ENCODE results near the gene ODC1. TPM values are rescaled to one million over a fixed set of nuclear protein-coding genes. Genes with fewer than 3 reads are reported as not detected.

The ODC1 gene
- total and polyA plus RNA-seq, 2 donors (not counting 3 experiments of a cell fraction or from before 2014, with no cell fraction given): 109 to 132 TPM

GRCh38 chr2:10477443-10478297 is 29.5 kb upstream of the ODC1 start:
- no peak overlapping the region for H2AFZ ChIP-seq (ENCODE audit: low read depth, low read length)
- H3K36me3 ChIP-seq (ENCODE audit: control insufficient read depth in 2 of 2, extremely low read depth in 1 of 2, insufficient read depth in 2 of 2, low read length in 2 of 2): no peaks in the 10 kb centered on the region
- no peak overlapping the region for H3K27ac ChIP-seq (ENCODE audit: insufficient read depth, low read depth, low read length)
- DNase-seq (ENCODE audit: low read depth, low spot score): no peak
- TF ChIP-seq JUN (IDR thresholded peaks at IDR 0.05; ENCODE audit: borderline replicate concordance, insufficient read depth, insufficient read length, low read depth): no peak
- TF ChIP-seq POLR2A (IDR thresholded peaks at IDR 0.05; ENCODE audit: low read depth, low read length): no peak
- TF ChIP-seq FOS (IDR thresholded peaks at IDR 0.05; ENCODE audit: borderline replicate concordance, insufficient read depth, low read length): no peak
- TF ChIP-seq MYC (IDR thresholded peaks at IDR 0.05; ENCODE audit: low read depth, low read length): no peak
- TF ChIP-seq CTCF (IDR thresholded peaks at IDR 0.05; ENCODE audit: extremely low read depth in 1 of 2, insufficient read depth in 1 of 2, low read depth in 1 of 2, low read length in 2 of 2): no peak
- TF ChIP-seq POLR2AphosphoS5 (IDR thresholded peaks at IDR 0.05; ENCODE audit: insufficient read depth, low read depth, low read length): no peak
- TF ChIP-seq MAX (IDR thresholded peaks at IDR 0.05; ENCODE audit: insufficient read depth, insufficient read length): no peak
- no peak for TF ChIP-seq GATA2 (IDR thresholded peaks at IDR 0.05; ENCODE audit: insufficient read depth, insufficient read length, low read depth, low read length)
- TF ChIP-seq EZH2 (IDR thresholded peaks at IDR 0.05; ENCODE audit: borderline replicate concordance, low read depth, low read length, severe bottlenecking): no peak
- no peak overlapping the region for H3K4me3 ChIP-seq (replicated peaks in 1 of 3; ENCODE audit: insufficient read depth in 1 of 3, low read depth in 1 of 3, low read length in 3 of 3)
- H3K9me1 ChIP-seq (replicated peaks; ENCODE audit: control insufficient read depth, extremely low read depth, insufficient read depth, low read length): no peaks in the 10 kb centered on the region
- intact Hi-C loops (cut with micrococcal nuclease): no loop called here
- ChIA-PET POLR2A (no interaction called here), CTCF (interaction anchor here (0.7 kb wide), 1 partner anchor 61 kb away, joined by 3 read pairs; no protein-coding TSS in a partner anchor)
- no peak overlapping the region for H3K4me2 ChIP-seq (ENCODE audit: insufficient read depth, low read length)
- dilution Hi-C loops (cut with MboI; ENCODE audit: extremely low pct_ligation_motif_present, low sequenced_read_pairs): no loop called here
- H3K79me2 ChIP-seq (ENCODE audit: control insufficient read depth, insufficient read depth, low read length): no peaks in the 10 kb centered on the region
- no peak overlapping the region for H3K9ac ChIP-seq (replicated peaks; ENCODE audit: extremely low read depth, insufficient read depth, low read length)
- H4K20me1 ChIP-seq (replicated peaks; ENCODE audit: control insufficient read depth, extremely low read depth, insufficient read depth, low read length): no peaks in the 10 kb centered on the region
- no peaks in the 10 kb centered on the region for H3K4me1 ChIP-seq (ENCODE audit: control insufficient read depth, extremely low read depth, insufficient read depth, low read length)
- H3K9me3 ChIP-seq (replicated peaks; ENCODE audit: control insufficient read depth, insufficient read depth, low read length): no peaks in the 10 kb centered on the region
- peaks cover 0 to 6% of the 10 kb centered on the region in 2 experiments for H3K27me3 ChIP-seq (ENCODE audit: control insufficient read depth in 2 of 2, insufficient read depth in 2 of 2, low read length in 2 of 2)
- no TSS peak for BruUV-seq (replicated peaks)
- no peak for FAIRE-seq
